Osteocyte (in vitro differentiated cells): ENCODE results near the gene KRT32. TPM values are rescaled to one million over a fixed set of nuclear protein-coding genes. Genes with fewer than 3 reads are reported as not detected.

Experiments used
- DNase-seq: peaks from one replicate; pipeline ENCODE4 v3.0.0; 2021; ENCODE audit warnings: mixed read lengths; ENCODE audit not compliant: unreplicated experiment; ENCODE audit errors: extremely low spot score
- H3K27ac Mint-ChIP-seq: one replicate; pipeline ENCODE4 v1.8.0; 2021; ENCODE audit warnings: mild to moderate bottlenecking, mixed read lengths; ENCODE audit not compliant: unreplicated experiment
- H3K27me3 Mint-ChIP-seq: one replicate; pipeline ENCODE4 v1.8.0; 2021; ENCODE audit warnings: mixed read lengths; ENCODE audit not compliant: unreplicated experiment
- H3K36me3 Mint-ChIP-seq: one replicate; pipeline ENCODE4 v1.8.0; 2021; ENCODE audit warnings: mixed read lengths; ENCODE audit not compliant: unreplicated experiment
- H3K4me1 Mint-ChIP-seq: one replicate; pipeline ENCODE4 v1.8.0; 2021; ENCODE audit warnings: mixed read lengths; ENCODE audit not compliant: unreplicated experiment
- H3K4me3 Mint-ChIP-seq: one replicate; pipeline ENCODE4 v1.8.0; 2021; ENCODE audit warnings: mild to moderate bottlenecking, moderate library complexity, mixed read lengths; ENCODE audit not compliant: unreplicated experiment
- H3K9me3 Mint-ChIP-seq: one replicate; pipeline ENCODE4 v1.8.0; 2021; ENCODE audit warnings: mixed read lengths; ENCODE audit not compliant: unreplicated experiment
- CTCF ChIP-seq: fragments of 200-600 bp; sonication (generic); IDR thresholded peaks from 2 replicates; pipeline ENCODE4 v1.5.0; 2021; ENCODE audit warnings: antibody characterized with exemption, mild to moderate bottlenecking, moderate library complexity
- total RNA-seq: library from RNA; stranded (reverse); gene quantifications from 2 replicates; pipeline ENCODE4 v1.2.1, GENCODE V29; 2021

The KRT32 gene
- total RNA-seq, 1 donor from 2014 or later: not detected

GRCh38 chr17:41449008-41449407 lies 18.2 kb downstream of the KRT32 start:
- no peaks in the 10 kb centered on the region for H3K36me3 Mint-ChIP-seq
- DNase-seq: no peak
- H3K27ac Mint-ChIP-seq: no peak overlapping the region
- H3K4me3 Mint-ChIP-seq: no peak overlapping the region
- no peak for TF ChIP-seq CTCF
- peaks cover 6% of the 10 kb centered on the region for H3K9me3 Mint-ChIP-seq
- no peaks in the 10 kb centered on the region for H3K4me1 Mint-ChIP-seq
- H3K27me3 Mint-ChIP-seq: peaks cover 3% of the 10 kb centered on the region

GRCh38 chr17:41448506-41448905 lies 18.7 kb downstream of the KRT32 start:
- DNase-seq: no peak
- peaks cover 5% of the 10 kb centered on the region for H3K27me3 Mint-ChIP-seq
- H3K36me3 Mint-ChIP-seq: no peaks in the 10 kb centered on the region
- H3K4me1 Mint-ChIP-seq: no peaks in the 10 kb centered on the region
- no peak overlapping the region for H3K27ac Mint-ChIP-seq
- H3K4me3 Mint-ChIP-seq: no peak overlapping the region
- no peak for TF ChIP-seq CTCF
- H3K9me3 Mint-ChIP-seq: peaks cover 6% of the 10 kb centered on the region

GRCh38 chr17:41446806-41447205 lies 20.4 kb downstream of the KRT32 start:
- no peak overlapping the region for H3K4me3 Mint-ChIP-seq
- H3K27me3 Mint-ChIP-seq: peaks cover 15% of the 10 kb centered on the region
- H3K27ac Mint-ChIP-seq: no peak overlapping the region
- no peak for TF ChIP-seq CTCF
- H3K36me3 Mint-ChIP-seq: no peaks in the 10 kb centered on the region
- H3K4me1 Mint-ChIP-seq: no peaks in the 10 kb centered on the region
- peaks cover 6% of the 10 kb centered on the region for H3K9me3 Mint-ChIP-seq
- no peak for DNase-seq

DNA sequence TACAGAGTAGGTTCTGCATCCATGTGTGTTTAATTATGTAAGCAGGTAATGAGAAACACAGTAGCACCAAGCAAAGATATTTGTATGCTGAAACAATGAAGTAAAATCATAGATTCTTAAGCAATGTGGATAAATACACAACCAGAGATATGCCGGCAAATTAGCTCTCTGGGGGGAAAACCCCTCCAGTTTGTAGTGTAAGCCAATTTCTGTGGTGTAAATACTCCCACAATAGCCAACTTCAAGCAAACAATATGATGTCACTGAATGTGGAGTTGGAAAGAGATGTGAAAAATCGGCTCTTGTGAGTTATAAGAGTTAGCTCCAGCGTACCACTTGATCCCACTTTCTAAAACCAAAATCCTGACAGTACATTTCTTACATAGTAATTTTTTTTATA lies 22.5 kb downstream of the KRT32 start:
- Mint-ChIP-seq H3K9me3 (no peaks in the 10 kb centered on the region), H3K4me3 (no peak overlapping the region), H3K27ac (no peak overlapping the region), H3K27me3 (peaks cover 16% of the 10 kb centered on the region), H3K4me1 (no peaks in the 10 kb centered on the region), H3K36me3 (no peaks in the 10 kb centered on the region)
- no peak for DNase-seq
- TF ChIP-seq CTCF: no peak

GRCh38 chr17:41444186-41444585 lies 23.0 kb downstream of the KRT32 start:
- Mint-ChIP-seq H3K27me3 (peaks cover 21% of the 10 kb centered on the region), H3K9me3 (no peaks in the 10 kb centered on the region), H3K4me3 (no peak overlapping the region), H3K27ac (no peak overlapping the region), H3K4me1 (no peaks in the 10 kb centered on the region), H3K36me3 (no peaks in the 10 kb centered on the region)
- TF ChIP-seq CTCF: no peak
- no peak for DNase-seq
